Mesodermal cell (in vitro differentiated cells): ENCODE measurements around the gene TNS3.
"Not testable (repeated sequence)": the region's sequence is repeated elsewhere in the genome, so short reads cannot be mapped to it uniquely, and the experiment has no call there.

ENCODE experiments used
- H3K27ac ChIP-seq: 2 replicates; pipeline ENCODE4 v1.7.0; 2013; ENCODE audit warnings: mild to moderate bottlenecking, low read depth, low read length, moderate library complexity; ENCODE audit not compliant: severe bottlenecking
- H3K36me3 ChIP-seq: 2 replicates; pipeline ENCODE4 v1.7.1; 2013; ENCODE audit warnings: mild to moderate bottlenecking, low read length, moderate library complexity; ENCODE audit not compliant: control insufficient read depth, insufficient read depth
- H3K4me1 ChIP-seq: one replicate; pipeline ENCODE4 v1.7.1; 2013; ENCODE audit warnings: mild to moderate bottlenecking, low read length; ENCODE audit not compliant: insufficient read depth, control insufficient read depth, poor library complexity, severe bottlenecking
- H3K4me3 ChIP-seq: 2 replicates; pipeline ENCODE4 v1.7.0; 2013; ENCODE audit warnings: low read length, control low read depth, mild to moderate bottlenecking; ENCODE audit not compliant: insufficient read depth, poor library complexity, severe bottlenecking; ENCODE audit errors: extremely low read depth
- H3K9me3 ChIP-seq: 2 replicates; pipeline ENCODE4 v1.7.1; 2013; ENCODE audit warnings: mild to moderate bottlenecking, low read length, moderate library complexity; ENCODE audit not compliant: control insufficient read depth
- WGBS, 2 experiments: methylation state at CpG; one replicate each; pipeline ENCODE4 v1.1.5; 2013; ENCODE audit warnings: missing lambda C conversion rate in 2 of 2; ENCODE audit not compliant: insufficient coverage in 2 of 2; 5-methylcytosine and 5-hydroxymethylcytosine counted together

Gene TNS3

DNA sequence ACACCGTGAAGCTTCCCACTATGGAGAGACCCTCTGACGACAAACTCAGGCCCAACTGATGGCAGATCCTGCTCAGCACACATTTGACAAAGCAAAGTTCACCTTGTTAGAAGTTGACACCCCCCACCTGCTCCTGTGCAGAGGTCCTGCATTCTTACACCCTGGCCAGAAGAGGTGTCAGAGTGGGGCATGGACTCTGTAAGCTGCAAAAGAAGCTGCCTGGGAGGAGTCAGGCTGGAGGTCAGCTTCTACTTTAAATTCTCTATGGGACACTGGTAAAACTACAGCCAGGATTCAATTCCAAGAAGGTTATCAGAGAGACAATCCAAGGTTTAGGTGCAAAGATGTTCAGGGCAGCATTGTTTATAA lies 20.0 kb upstream of the TNS3 start:
- Histone ChIP-seq H3K27ac (no peak overlapping the region), H3K4me3 (no peak overlapping the region), H3K4me1 (peaks cover 12% of the 10 kb centered on the region), H3K9me3 (peaks cover 6% of the 10 kb centered on the region), H3K36me3 (no peaks in the 10 kb centered on the region)
- 93% methylated on average over 2 of the region's 2 CpGs for WGBS, 2 experiments

DNA sequence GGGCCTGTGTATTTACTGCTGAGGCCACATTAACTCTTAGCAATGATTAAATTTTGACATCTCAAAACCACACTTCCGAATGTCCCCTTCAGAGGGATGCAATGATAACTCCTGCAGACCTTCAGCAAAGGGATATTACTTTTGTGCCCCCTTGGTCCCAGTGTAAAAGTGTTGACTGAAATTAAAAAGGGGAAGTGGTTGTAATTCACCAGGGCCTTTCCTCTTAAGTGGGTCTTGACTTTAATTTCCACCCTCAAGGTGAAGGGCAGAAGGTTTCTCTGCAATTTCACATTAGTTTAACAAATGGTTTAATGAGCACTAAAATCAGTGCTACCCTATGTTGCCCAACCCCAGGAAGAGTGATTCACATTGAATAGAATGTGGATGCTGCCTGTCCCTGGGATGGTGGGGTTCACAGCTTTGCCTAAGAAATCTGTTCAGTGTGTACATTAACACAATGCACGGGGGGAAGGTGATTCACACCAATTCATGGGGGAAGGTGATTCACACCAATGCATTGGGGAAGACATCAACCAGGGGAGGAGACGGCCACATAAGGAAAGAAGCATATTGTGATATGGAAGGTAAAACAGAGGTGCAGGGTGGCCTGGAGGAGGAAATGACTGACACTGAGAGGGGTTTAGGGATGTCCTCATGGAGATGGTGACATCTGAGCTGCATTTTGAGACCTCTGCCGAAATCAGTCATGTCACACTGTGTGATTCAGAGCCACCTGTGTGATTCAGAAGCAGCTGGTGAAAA lies 19.4 kb upstream of the TNS3 start:
- no peak overlapping the region for H3K4me3 ChIP-seq
- H3K9me3 ChIP-seq, result peaks cover 12% of the 10 kb centered on the region
- WGBS, 2 experiments, result 78 to 79% methylated on average over 3 of the region's 4 CpGs
- no peak overlapping the region for H3K27ac ChIP-seq
- no peaks in the 10 kb centered on the region for H3K36me3 ChIP-seq
- H3K4me1 ChIP-seq, result peaks cover 12% of the 10 kb centered on the region

DNA sequence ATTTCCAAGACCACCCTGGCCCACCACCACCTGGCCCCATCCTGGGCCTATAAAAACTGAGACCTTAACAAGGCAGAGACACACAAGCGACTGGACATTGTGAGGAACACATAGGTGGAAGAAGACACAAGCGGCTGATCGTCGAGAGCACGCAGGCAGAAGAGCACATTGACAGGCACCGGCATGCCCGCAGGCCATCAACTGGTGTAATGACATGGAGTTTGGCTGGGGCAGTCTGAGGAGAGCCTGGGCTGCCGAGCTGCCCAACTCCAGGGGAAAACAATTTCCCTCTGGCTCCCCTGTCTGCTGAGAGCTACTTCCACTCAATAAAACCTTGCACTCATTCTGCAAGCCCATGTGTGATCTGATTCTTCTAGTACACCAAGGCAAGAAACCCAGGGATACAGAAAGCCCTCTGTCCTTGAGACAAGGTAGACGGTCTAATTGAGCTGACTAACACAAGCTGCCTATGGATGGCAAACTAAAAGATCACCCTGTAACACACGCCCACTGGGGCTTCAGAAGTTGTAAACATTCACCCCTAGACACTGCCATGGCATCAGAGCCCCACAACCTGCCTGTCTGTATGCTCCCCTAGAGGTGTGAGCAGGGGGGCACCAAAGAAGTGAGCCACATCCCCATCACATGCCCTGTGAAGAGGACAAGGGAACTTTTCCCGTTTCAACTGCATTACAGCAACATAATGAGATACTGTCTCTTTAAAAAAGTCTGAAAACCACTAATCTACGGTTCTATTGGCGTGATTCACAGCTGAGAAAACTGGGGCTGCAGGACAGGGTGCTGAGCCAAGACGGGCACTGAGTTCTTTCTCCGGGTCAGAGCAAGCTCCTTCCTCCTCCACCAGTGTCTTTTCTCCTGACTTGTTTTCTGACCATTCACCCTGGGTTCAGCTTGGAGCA lies 18.5 kb upstream of the TNS3 start:
- 85 to 86% methylated on average over 13 to 14 of the region's 15 CpGs for WGBS, 2 experiments
- H3K4me3 ChIP-seq, result no peak overlapping the region
- H3K9me3 ChIP-seq, result peaks cover 13% of the 10 kb centered on the region
- no peak overlapping the region for H3K27ac ChIP-seq
- H3K4me1 ChIP-seq, result peaks cover 12% of the 10 kb centered on the region
- H3K36me3 ChIP-seq, result no peaks in the 10 kb centered on the region

DNA sequence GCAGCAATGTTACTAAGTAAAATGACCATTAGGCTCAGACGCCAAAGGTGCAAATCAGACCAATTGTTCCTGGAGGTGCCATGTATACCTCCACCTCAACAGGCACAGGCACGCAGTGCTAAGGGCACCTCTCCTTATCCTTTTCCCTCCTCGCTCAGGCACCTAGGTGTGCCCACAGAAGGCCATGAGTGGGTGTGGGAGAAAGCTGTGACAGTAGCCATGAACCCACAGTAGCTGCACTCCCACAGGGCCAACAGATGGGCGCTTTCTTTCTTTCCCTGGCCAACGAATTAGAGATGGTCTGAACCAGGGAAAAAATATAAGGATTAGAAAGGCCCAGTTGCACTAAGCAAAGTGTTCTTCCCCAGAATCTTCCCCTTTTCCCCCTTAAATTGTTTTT lies 15.5 kb upstream of the TNS3 start:
- no peak overlapping the region for H3K4me3 ChIP-seq
- WGBS, 2 experiments, result 89 to 90% methylated on average over 2 to 3 of the region's 5 CpGs
- no peak overlapping the region for H3K27ac ChIP-seq
- H3K9me3 ChIP-seq, result peaks cover 13% of the 10 kb centered on the region
- peaks cover 22% of the 10 kb centered on the region for H3K4me1 ChIP-seq
- H3K36me3 ChIP-seq, result no peaks in the 10 kb centered on the region

DNA sequence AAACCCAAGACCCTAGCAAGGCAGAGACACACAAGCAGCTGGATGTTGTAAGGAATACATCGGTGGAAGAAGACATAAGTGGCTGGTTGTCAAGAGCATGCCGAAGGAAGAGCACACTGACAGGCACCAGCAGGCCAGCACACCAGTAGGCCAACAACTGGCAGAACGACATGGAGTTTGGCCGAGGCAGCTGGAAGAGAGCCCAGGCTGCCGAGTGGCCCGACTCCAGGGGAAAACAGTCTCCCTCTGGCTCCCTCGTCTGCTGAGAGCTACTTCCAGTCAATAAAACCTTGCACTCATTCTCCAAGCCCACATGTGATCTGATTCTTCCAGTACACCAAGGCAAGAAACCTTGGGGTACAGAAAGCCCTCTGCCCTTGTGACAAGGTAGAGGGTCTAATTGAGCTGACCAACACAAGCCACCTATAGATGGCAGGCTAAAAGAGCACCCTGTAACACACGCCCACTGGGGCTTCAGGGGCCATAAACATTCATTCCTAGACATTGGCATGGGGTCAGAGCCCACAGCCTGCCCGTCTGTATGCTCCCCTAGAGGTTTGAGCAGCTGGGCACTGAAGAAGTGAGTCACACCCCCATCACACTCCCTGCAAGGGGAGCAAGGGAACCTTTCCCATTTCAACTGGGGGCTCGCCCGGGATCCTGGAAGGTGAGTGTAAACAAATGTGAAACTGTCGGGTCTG lies 14.7 kb upstream of the TNS3 start:
- no peaks in the 10 kb centered on the region for H3K36me3 ChIP-seq
- H3K4me3 ChIP-seq, result no peak overlapping the region
- peaks cover 25% of the 10 kb centered on the region for H3K4me1 ChIP-seq
- peaks cover 13% of the 10 kb centered on the region for H3K9me3 ChIP-seq
- 88 to 90% methylated on average over 8 to 9 of the region's 12 CpGs for WGBS, 2 experiments
- H3K27ac ChIP-seq, result no peak overlapping the region

DNA sequence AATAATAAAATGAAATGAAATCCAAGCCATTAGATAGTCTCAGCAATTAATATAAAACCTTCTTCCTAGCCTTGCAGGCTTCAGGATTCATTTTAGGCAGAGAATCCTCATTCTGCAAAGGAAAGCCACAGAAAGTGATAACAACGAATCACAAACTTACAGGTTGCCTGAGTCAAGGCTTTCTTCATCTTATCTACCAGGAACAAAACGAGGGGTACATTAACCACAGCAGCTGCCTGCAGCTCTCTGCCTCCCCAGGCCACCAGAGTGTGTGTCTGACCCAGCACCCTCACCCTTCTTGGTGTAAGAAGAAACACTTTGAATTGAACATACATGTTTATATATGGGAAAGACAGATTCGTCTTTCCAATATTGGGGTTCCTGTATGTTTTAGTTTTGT lies 12.5 kb upstream of the TNS3 start:
- peaks cover 23% of the 10 kb centered on the region for H3K4me1 ChIP-seq
- peaks cover 13% of the 10 kb centered on the region for H3K9me3 ChIP-seq
- H3K4me3 ChIP-seq, result no peak overlapping the region
- WGBS, 2 experiments, result 79 to 100% methylated on average over 1 to 2 of the region's 3 CpGs
- H3K27ac ChIP-seq, result no peak overlapping the region
- H3K36me3 ChIP-seq, result no peaks in the 10 kb centered on the region

DNA sequence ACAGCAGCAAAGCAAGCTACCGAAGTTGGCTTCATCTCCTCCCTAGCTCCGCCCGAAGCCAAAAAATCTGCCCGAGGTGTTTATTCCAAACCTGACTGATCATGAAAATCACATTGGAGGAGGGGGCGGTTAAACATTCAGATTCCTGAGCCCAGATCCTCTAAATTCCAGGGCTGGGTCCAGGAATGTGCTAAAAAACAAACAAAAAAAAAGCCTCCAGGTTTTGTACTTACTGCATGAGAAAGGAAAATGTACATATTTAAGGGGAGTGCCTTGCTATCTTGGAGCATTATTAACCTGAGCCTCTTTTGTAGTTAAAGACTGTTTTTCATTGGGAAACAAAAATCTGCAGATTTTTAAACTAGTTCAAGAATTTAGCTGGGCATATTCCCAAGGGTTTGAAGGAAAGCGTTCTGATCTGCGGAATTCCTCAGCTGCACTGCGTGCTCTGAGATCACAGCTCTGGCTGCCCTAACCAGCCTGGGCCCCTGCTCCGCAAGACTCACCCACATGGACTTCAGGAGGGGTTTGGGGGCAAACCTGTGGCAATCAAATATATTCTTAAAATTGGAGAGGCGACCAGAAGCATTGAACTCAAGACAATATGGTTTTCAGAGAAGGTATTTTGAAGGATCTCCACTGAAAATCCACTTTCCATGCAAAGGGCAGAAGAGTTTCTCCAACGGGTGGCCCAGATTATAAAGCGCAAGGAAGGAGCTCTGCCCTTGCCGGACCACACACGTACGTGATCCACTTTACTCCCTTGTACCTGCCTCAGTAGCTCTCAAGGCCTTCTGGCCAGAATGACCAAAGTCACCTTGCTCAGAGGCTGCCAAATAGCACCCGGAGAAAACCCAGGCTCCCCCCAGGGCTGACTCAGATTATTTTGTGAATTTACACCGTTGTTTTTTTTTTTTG lies 10.0 kb upstream of the TNS3 start:
- Histone ChIP-seq H3K9me3 (peaks cover 7% of the 10 kb centered on the region), H3K4me1 (peaks cover 23% of the 10 kb centered on the region), H3K27ac (peak overlapping the region; percentile 98), H3K36me3 (no peaks in the 10 kb centered on the region), H3K4me3 (no peak overlapping the region)
- 62 to 69% methylated on average over 11 to 15 of the region's 17 CpGs for WGBS, 2 experiments

DNA sequence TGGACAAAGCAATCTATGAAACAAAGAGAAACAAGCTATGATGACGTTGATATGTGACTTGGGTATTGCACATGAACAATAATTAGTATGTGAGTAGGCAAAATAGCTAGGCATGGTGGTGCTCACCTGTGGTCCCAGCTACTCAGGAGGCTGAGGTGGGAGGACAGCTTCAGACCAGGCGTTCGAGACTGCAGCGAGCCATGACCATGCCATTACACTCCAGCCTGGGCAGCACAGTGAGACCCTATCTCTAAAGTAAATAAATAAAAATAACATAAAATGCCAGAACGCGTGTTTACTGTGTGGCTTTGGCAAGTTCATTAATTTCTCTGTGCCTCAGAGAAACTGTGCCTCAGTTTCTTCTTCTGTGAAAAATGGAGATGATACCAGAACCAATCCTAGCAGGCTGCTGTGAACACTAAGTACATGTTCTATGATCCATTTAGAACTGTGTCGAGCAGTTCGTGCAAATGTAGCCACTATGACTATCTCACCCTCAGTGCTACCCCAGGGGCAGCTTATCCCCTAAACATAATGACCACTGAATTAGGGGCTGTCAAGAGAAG lies 9.3 kb upstream of the TNS3 start:
- Histone ChIP-seq H3K4me3 (no peak overlapping the region), H3K9me3 (no peaks in the 10 kb centered on the region), H3K36me3 (no peaks in the 10 kb centered on the region), H3K4me1 (peaks cover 23% of the 10 kb centered on the region), H3K27ac (peak overlapping the region; percentile 98)
- WGBS, 2 experiments, result 98 to 99% methylated on average over 8 of the region's 8 CpGs

DNA sequence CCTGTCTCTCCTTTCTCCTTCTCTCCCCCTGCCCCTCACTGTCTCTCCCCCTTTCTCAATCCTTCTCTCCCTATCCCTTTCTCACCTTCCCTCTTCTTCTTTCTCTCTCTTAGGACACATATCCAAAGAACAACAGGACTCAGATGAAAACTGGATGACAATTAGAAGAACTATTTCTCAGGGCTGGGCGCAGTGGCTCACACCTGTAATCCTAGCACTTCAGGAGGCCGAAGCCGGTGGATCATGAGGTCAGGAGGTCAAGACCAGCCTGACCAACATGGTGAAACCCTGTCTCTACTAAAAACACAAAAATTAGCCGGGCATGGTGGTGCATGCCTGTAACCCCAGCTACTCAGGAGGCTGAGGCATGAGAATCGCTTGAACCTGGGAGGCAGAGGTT lies 8.3 kb upstream of the TNS3 start:
- H3K36me3 ChIP-seq, H3K27ac ChIP-seq, H3K4me3 ChIP-seq, H3K9me3 ChIP-seq: not testable (repeated sequence)
- WGBS, 2 experiments, result 91 to 94% methylated on average over 4 to 5 of the region's 5 CpGs
- peaks cover 23% of the 10 kb centered on the region for H3K4me1 ChIP-seq
